ENCODE measurements around the gene FBXO31.
"Not testable (repeated sequence)": the region's sequence is repeated elsewhere in the genome, so short reads cannot be mapped to it uniquely, and the experiment has no call there.

The FBXO31 gene

DNA sequence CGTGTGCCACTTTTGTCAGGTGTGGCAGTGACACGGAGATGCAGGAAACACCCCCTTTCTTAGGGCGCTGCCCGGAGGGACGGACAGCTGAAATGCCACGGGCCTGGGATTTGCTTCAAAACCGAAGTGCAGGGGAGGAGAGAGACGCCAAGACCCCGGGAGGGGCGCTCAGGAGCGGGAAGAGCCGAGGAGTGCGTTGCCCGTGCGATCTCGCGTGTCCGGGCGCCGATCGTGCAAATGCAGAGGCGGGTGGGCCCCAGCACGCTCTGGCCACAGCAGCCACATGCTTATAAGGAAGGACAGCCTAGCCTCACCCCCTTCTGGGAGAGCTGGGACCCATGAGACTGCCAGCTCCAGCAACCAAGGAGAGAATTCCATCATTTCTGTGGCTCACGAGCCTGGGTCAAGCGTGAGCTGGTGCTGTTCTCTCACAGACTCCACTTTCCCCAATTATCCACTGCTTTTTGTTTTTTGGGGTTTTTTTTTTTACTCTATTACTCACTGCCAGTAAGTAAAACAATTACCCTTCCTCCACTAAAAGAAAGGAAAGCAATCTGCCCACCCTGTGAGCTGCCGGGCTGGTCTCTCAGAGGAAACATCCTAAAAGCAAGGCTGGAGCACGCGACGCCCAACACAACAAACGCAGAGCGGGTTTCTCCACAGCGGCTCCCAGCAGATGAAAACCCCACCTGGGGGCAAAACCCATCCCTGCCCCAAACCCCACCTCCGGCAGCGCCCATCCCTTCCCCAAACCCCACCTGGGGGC lies 39.2 kb downstream of the FBXO31 start:
- DNase-seq (ENCODE audit: low read depth in 2 of 2), result no peak

DNA sequence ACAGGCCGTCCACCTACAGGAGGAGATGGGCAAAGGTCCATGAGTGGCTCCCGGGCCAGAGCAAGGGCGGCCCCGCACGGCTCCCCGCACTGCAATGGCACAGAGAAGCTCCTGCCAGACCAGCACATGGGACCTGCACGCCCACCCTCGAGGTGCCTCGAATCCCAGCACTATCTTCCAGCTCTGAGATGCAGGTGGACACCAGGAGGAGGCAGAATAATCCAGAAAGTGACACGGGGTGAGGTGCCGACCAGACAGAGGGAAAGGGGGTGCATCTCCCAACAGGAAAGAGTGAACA lies 39.9 kb downstream of the FBXO31 start:
- no peak for DNase-seq (ENCODE audit: low read depth in 2 of 2)

- no peak for DNase-seq (ENCODE audit: low read depth in 2 of 2)
These were observed 40.4 kb downstream of the FBXO31 start for GRCh38 chr16:87342978-87343752.

GRCh38 chr16:87342504-87342903 lies 41.1 kb downstream of the FBXO31 start:
- DNase-seq (ENCODE audit: low read depth in 2 of 2), result no peak

DNA sequence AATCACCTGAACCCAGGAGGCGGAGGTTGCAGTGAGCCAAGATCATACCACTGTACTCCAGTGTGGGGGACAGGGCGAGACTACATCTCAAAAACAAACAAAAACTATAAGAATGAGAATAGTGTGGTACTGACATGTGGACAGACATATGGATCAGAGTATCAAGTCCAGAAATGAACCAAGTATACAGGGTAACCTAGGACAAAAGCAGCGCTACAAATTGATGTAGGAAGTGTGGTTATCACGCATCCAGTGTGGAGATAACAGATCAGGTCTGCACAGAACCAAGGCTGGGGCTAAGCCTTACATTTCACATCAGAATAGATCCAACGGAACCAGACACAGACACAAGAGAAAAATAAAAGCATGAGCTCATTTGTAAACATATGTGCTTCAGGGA lies 43.4 kb downstream of the FBXO31 start:
- no peak for DNase-seq (ENCODE audit: low read depth in 2 of 2)

DNA sequence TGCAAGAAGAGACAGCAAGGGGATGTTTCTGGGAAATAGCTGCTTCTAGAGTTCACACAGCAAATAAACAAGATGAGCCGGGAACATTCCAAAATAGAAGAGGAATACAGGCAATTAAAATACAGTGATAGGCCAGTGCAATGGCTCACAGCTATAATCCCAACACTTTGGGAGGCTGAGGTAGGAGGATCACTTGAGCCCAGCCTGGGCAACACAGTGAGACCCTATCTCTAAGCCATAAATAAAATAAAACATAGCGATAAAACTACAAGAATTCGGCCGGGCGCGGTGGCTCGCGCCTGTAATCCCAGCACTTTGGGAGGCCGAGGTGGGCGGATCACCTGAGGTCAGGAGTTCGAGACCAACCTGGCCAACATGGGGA lies 43.9 kb downstream of the FBXO31 start:
- not testable (repeated sequence) for DNase-seq (ENCODE audit: low read depth in 2 of 2)

DNA sequence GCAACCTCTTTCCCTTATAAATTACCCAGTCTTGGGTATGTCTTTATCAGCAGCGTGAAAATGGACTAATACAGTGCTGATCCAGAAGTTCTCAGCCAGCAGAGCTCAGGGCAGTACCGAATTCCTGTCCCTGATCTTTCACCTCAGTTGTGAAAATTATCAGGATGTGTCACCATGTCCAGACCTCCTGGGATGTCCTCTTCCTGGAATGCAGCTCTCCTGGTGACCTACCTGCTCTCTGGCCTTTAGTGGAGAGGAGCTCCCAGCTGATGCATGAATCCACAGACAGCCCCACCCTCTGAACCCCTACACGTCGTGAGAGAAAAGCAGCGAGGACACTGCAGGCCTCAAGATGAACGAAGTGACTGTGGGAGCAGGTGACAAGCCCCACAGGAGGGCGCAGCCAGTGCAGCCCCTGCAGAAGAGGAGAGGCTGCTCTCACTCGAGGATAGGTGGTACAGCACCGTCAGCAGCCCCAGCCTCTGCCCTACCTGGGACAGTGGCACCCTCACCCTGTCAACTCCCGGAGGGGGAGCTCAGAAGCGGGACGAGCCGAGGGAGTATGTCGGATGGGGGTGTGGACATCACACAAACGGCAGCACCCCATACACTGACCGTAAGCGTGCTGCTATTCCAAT lies 44.4 kb downstream of the FBXO31 start:
- DNase-seq (ENCODE audit: low read depth in 2 of 2), result no peak

GRCh38 chr16:87338155-87338765 lies 45.3 kb downstream of the FBXO31 start:
- DNase-seq (ENCODE audit: low read depth in 2 of 2), result no peak

DNA sequence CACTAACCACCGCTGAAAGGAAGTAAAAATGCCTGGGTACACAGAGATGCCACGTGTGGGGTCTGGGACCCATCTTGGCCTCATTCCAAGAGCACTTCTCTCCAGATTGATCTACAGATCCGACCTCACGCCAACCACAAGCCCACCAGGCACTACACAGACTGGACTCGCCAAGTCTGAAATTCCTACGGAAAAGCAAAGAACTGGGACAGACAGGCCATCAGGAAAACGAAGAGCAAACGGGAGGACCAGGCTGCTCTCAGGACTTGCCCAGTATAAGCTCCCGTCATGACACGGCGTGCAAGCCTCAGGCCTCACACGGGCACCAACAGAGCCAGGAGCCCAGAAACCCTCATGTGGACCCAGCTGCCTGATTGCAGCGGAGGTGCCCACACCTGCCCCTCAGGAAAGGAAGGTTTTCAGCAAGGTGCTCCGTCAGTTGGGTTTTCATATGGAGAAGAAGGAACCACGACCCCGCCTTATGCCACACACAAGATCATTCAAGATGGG lies 46.3 kb downstream of the FBXO31 start:
- DNase-seq (ENCODE audit: low read depth in 2 of 2), result no peak

- no peak for DNase-seq (ENCODE audit: low read depth in 2 of 2)
These were observed 46.9 kb downstream of the FBXO31 start for GRCh38 chr16:87336434-87337240.

DNA sequence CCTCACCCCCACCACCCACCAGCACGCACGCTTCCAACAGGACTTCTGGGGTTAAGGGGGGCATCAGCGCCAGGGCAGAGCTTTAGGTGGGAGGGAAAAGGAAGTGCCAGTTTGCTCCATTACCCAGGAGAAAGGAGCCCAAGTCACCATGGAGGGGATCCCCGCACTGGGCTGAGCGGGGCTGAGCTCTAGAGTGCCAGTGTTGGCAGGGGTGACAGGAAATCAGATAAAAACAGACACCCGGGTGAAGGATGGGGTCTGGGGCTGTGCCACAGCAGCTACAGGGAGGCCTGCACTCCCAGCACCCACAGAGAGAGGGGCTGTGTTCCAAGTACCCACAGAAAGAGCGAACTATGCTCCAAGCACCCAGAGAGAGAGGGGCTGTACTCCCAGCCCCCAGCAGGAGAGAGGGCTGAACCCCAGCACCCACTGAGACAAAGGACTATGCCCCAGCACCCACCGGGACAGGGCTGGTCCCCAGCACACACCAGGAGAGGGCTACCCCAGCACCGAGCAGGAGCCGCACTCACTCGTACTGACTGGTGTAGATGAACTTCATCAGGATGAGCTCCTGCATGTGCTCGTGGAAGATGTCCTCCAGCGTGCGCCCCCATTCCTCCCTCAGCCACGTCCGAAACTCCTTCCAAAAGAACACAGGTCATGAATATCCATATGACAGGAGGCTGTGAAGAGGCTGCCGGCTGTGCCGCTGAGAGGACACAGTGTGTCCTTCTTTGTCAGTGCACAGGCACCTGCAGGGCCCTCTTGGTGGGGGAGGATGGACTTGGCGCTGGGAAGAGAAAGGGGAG lies 47.7 kb downstream of the FBXO31 start:
- no peak for DNase-seq (ENCODE audit: low read depth in 2 of 2)

DNA sequence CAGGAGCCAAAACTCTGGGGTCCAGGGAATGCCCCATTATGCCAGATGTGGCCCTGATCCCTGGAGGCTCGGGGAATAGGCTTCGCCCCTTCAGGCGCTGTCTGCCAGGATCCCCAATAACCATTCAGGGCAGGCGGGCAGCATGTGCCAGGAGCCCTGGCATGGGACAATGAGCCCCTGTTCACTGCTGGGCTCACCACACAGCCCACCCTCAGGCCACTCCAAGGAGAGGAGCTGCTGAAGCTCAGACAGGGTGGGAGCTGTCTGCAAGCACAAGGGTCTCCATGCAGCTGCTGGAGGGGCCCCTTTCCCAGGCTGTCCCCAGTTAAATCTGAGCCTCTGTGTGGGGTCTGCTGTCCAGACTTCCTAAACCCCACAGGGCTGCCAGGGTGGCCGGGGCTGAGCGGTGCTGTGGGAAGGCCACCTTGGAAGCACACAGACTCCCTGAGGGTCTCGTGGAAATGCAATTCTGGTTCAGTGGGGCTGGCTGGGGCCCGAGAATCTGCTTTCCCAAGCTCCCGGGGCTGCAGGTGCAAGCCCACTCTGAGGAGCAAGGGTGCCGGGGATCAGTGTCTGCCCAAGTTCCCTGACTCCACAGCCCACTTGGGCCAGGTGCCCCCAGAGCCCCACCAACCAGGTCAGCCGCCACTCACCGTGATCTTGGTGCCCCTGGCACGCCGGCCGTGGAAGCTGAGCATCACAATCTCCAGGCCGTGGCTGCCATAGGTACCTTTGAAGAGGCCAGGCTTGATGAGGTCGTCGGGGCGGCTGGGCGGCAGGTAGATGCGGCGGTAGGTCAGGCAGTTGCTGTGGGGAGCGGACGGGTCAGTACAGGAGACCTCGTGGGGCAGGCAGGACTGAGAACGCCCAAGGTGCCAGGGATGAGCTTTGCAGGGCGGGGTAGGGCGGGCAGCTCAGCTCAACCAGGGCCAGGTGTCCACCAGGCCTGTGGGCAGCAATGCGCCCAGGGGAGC lies 48.6 kb downstream of the FBXO31 start:
- no peak for DNase-seq (ENCODE audit: low read depth in 2 of 2)

DNA sequence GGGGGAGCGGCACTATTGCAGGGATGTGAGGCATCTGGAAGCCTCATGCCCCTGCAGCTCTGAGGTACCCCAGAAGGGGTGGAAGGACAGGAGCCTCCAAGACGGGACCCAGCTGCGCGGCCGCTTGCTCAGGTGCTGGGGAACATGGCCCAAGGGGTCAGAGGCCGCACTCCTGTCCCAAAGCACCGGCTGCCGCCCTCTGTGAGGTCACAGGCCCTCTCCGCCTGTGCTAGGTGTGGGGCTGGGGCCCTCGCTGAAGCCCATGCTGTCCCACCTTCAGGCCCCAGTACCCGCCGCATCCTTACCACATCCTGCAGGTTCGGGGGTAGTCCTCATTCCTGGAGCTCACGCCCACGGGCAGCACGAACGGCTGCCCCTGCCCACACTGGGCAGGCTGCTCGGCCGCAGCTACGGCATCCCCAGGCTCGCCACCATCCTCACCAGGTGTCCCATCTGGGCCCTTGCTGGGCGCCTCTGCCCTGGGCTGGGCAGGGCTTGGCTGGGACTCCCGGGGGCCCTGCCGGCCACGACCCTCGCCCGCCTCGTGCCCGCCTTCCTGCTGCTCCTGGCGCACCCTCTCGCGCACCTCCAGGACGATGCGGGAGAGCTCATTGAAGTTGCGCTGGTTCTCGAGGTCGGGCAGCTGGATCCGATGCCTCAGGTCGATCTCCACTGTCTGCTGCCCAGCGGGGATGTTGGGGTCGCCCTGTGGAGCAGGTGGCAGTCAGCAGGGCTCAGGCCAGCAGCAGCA lies 49.8 kb downstream of the FBXO31 start:
- no peak for DNase-seq (ENCODE audit: low read depth in 2 of 2)

GRCh38 chr16:87333101-87333500 lies 50.5 kb downstream of the FBXO31 start:
- DNase-seq (ENCODE audit: low read depth in 2 of 2), result no peak

DNA sequence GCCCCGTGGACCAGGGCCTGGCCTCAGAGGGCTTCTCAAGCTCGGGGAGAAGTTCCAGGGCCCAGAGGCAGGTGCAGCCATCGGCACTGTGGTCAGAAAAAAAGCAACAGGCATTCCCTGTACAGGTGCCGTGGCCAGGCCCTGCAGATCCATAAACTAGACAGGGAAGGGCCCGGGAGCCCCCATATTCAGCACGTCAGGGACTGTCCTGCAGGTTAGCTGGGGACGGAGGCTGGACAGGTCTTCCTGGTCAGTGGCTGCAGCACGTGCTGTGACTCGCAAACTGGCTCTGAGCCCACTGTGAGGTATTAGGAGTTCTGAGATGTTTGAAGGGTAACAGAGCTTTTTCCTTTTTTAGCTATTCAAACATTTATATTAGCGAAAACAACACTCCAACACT lies 51.4 kb downstream of the FBXO31 start:
- no peak for DNase-seq (ENCODE audit: low read depth in 2 of 2)

GRCh38 chr16:87331241-87331801 lies 52.3 kb downstream of the FBXO31 start:
- no peak for DNase-seq (ENCODE audit: low read depth in 2 of 2)

DNA sequence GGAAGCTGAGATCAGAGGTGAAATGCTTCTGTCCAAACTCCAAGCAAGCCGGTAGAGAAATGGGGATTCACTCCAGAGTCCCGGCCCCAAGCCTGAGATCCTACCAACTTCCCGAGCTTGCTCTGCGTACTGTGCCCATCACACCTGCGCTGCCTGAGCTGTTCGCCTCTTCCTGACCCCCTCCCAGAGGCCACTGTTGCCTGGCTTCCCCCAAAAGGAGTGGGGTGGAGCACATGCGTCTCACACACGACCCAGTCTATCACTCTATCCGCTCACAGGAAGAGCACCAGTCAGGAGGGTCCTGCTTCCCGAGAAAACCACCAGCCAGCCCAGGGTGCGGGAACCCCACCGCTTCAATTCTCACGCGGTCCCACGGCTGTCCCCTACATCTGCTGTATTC lies 52.9 kb downstream of the FBXO31 start:
- no peak for DNase-seq (ENCODE audit: low read depth in 2 of 2)

GRCh38 chr16:87330257-87330624 lies 53.3 kb downstream of the FBXO31 start:
- no peak for DNase-seq (ENCODE audit: low read depth in 2 of 2)
